Hypothalamus (tissue), 51 donors: ENCODE data around the gene TRAF1.
A peak's percentile ranks its signal among the peaks of the same experiment; 100 is the strongest.

Experiments used
- DNase-seq, 51 donors: peaks; one replicate each; lab custom pipeline; 2025; lab: John Stamatoyannopoulos, UW

The TRAF1 gene

DNA sequence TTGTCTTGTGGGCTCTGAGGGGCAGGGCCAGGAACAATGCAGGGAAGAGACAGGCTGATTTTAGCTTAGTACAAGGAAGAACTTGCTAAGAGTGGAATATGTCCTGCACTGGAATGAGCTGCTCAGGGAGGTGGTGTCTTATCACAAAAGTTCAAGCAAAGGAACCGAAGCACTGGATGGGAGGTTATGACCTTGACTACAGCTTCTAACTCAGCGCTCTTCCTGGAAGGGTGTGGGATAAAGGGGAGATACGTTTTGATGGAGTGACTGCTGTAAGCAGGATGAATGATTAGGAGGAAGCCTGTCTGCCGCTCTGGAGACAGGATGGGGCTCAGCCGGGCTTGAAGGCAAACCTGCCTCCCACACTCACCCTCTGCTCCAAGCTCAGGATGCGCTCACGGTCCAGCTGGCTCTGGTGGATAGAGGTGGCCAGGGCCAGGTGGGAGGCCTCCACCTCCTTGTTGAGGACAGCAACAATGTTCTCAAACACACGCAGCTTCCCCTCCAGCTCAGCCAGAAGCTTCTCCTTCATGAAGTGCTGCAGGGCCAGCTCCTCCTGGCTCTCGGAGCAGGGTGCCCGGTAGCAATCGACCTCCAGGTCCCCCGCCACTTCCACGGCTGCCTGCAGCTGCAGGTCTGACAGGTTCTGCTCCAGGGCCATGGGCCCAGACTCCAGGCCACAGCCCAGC, 13.5 kb downstream of the TRAF1 start:
- DNase-seq, result no peak

DNA sequence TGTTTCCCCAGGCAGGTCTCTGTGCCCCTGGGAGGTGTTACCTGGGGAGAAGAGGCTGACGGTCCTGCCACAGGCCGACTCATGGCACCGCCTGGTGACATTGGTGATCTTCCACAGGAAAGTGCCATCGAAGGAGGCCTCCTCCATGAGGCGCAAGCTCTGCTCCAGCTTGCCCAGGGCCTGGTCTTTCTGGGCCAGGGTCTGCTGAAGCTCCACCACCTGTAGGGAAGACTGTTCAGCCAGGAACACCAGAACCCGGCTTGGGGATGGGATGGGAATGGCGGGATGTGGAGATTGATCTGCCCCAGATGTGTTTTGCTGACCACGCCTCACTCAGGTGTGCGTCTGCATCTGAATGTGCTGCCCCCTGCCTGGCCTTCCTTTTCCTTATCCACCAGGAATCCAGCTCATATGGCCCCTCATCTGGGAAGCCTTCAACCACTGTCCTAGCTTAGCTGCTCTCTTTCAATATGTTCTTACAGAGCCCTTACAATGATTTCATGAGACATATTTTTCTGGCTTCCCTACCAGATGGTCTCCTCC, 15.2 kb downstream of the TRAF1 start:
- no peak for DNase-seq

DNA sequence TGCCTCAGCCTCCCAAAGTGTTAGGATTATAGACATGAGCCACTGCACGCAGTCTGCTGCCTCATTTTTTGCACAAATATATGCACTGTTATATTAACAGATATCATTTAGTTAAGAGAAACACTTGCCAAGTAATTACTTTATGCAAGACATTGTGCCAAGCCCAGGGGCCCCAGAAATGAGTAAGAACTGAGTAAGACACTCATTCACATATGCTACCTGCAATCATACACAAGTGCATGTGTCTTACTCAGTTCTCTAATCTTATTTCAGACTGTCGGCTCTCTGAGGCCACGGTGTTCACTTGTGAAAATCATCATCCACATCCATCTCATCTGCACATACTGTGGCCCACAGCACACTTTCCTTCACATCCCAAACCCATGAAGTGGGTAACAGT, 16.0 kb downstream of the TRAF1 start:
- DNase-seq, result no peak

DNA sequence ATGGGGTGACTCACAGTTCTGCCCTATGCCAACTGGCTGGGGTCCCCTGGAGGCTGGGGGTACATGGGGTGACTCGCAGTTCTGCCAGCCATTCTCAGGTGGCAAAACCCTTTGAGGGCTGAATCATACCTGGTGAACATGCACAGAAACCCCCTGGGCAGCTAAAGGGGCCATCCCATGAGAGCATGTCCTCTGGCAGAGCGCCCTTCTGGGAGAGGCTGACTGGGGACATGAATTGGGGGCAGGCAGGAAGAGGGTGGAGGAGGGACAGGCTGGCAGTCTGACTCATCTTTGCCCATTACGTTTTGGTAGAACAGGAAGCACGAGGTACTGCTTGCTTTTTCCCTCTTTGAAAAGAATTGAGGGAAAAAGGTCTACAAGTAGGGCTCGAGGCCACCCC, 16.7 kb downstream of the TRAF1 start:
- DNase-seq, result no peak

DNA sequence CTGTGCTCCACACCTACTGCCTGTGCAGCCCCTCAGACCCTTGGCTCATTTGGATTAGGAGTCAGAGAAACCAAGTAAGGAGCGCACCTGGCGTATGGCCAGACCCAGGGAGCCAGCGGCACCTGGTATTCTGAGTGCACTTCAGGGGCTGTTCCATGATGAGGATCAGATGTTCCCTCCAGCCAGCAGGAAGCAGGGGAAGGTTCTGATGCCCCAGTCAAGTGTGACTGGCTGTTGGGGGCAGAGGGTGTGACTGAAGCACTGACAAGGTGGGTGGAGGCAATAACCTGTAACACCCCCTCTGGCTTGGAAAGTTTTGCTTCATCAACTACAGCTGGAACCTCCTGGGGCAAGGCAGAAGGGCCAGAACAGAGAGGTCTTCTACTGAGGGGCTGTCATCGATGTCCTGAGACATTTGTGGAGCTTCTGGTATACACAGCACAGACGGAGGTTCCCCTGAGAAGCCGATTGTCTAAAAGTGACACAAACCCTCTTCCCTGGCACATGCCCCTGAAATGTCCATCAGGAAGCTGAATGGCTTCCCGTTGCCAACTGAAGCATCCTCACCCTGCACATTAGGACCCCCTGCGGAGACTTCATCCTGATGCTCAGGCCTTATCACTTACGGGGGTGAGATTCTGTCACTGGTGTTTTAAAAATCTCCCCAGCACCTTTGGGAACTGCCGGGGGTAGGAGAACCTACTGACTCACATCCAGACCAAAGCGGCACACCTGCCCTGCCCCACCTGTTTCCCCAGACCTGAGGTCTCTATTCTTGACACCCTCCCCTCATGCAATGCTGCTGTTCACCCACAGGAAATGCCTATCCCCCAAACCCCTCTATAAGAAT, 21.1 kb downstream of the TRAF1 start:
- DNase-seq, result no peak

DNA sequence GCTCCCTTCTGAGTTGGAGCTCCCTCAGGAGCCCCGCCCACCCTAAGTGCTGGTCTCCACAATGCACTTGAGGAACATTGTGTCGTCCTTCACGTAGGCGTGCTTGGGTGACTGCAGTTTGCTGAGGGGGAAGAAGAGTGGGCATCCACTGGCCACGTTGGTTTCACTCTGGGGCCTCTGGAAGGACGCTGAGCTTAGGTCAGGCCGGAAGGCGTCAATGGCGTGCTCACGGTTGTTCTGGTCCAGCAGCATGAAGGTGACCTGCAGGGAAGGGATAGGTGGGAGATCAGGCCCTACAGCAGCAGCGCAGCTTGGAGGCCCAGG, 21.7 kb downstream of the TRAF1 start:
- no peak for DNase-seq

DNA sequence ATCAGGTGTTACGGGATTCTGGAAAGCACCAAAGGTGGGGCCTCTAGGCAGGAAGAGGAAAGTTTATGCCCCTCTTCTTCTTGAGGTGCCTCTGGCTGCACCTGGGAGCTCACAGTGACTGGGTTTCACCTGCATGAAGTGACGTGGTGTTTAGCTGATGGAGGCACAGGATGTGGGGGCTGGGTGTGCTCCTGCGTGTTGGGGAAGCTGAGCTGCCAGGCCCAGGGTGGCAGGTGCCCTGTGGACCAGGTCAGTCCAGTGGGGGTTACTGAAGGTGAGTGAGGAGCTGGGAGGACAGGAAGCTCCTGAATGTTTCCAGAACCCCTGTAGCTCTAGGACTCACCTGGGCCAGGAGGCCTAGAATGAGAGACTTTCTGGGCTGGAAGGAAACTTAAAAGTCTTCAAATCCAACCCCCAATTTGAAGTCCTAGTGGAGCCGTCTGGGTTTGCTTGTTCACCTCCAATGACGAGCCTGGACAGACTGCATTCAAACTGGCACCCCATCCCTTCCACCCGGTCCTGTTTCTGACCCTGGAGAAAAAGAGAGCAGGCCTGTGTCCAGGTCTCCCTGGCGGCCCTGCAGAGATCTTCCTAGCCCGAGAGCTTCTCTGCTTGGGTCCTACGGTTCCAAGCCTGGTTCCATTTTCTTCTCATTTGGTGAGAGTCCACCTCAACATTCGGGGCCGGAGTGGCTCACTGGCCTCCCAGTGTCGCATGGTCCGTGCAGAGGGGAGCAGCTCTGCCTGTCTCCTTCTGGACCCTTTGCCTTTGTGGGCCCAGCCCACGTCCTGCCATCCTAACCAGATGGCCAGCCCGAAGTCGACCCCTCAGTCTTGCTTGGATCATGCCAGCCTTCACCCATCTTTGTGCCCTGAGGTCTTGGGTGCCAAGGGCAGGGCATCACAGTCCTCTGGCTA, 22.3 kb downstream of the TRAF1 start:
- DNase-seq, result no peak

DNA sequence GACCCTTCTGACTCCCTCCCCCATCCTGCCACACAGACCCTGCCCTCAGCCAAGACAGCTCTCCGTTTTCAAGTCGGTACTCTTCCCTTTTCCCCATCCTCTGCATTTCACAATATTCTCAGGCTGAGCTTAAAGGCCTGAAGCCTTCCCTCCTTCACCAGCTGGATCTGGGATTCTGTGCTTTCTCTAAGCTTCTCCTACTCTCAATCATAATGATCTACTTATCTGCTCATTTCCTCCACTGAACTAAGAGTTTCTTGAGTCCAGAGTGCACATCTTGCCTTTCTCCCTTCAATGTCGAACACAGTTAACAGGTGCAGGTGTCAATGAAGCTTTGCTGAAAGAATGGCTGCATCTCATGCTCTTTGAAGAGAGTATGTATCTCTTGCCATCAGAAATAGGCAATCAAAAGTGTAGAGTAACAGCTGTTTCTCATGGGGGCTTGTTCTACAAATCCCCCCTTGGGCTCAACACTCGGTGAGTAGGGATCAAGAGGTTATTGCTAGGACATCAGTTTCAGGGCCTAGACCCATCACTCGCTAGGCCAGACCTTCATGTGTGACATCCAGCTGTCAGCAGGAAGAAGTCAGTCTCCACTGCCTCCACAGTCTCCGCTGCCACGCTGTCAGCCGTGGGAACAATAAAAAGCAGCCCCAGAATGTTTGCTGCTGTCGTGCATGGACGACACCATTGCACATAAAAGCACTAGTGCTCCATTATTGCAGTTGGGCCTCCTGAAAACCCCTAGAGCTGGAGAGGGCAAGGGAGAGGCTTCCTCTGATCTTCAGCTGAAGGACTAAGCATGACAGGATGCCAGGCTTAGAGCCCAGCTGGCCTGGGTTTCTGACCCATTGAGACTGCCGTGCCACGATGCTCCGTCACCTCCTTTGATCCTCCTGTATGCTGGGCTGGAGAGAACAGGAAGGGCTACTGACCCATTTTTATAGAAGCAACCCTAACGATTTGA, 23.7 kb downstream of the TRAF1 start:
- no peak for DNase-seq

DNA sequence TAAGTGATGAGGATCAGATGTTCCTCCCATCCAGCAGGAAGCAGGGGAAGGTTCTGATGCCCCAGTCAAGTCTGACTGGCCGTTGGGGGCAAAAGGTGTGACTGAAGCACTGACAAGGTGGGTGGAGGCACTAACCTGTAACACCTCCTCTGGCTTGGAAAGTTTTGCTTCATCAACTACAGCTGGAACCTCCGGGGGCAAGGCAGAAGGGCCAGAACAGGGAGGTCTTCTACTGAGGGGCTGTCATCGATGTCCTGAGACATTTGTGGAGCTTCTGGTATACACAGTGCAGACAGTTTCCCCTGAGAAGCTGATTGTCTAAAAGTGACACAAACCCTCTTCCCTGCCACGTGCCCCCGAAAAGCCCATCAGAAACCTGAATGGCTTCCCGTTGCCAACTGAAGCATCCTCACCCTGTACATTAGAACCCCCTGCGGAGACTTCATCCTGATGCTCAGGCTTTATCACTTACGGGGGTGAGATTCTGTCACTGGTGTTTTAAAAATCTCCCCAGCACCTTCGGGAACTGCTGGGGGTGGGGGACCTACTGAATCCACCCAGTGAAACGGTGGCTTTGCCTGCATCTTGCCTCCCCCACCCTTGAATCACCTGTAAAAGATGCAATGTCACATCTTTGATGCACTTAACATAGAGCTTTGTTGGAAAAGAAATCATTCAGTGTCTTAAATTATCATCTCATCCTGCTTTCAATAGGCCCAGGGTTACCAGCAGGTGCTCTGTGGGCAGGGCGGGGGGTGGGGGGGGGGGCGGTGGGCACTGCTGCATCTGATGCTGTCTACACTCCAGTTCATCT, 24.6 kb downstream of the TRAF1 start:
- no peak for DNase-seq

DNA sequence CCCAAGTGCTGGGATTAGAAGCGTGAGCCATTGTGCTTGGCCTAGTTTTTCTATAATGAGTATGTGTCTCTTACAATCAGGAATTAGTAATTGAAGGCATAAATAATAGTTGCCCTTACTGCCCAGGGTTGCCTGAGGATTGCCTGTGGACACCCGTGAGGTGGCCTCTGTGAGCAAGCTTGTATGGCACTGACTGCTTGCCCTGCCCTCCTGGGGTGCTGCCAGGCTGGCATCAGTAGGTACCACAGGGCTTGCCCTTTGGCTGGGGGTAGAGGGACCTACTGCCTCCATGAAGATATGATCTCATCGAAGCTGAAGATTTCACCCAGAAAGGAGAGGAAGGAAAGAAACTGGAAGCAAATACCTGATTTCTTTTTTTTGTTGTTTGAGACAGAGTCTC, 25.8 kb downstream of the TRAF1 start:
- DNase-seq, result no peak

DNA sequence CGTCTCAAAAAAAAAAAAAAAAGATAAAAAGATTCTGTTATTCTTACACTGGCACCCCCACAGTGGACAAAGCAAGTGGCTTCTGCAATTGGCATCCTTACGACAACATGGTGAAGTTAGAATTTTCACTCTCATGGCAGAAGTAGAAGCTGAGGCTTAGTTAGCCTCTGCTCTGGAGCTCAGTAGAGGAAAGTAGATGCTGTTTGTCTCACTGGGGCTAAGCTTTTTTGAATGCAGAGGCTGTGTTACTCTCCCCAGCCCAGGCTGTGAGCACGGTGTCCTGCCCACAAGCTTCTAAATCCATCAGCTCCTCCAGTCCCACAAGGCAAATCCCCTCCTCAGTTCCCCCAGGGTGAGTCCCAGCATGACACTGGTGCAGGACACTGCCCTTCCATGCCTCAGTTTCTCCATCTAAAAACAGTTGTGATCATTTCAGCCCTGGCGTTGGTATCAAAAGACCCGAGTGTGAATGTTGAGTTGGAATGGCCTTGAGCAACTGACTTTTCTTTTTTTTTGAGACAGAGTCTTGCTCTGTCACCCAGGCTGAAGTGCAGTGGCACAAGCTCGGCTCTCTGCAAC, 27.0 kb downstream of the TRAF1 start:
- DNase-seq, result no peak

DNA sequence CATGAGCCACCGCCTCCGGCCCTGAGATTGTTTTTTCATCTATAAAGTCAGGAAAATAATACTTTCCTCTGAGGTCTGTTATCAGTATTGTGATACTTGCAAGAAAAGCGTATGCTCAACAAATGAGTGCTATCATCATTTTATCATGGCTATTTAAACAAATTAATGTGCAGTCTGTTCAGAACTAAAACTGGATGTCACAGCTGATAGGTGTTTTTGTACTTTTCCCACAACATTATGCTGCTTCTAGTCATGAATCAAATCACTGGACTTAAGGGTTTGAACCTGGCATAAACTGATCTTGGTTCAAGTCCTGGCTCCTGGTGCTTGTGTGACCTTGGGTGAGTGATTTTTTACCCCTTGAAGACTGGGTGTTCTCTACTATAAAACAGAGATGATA, 28.2 kb downstream of the TRAF1 start:
- no peak for DNase-seq

DNA sequence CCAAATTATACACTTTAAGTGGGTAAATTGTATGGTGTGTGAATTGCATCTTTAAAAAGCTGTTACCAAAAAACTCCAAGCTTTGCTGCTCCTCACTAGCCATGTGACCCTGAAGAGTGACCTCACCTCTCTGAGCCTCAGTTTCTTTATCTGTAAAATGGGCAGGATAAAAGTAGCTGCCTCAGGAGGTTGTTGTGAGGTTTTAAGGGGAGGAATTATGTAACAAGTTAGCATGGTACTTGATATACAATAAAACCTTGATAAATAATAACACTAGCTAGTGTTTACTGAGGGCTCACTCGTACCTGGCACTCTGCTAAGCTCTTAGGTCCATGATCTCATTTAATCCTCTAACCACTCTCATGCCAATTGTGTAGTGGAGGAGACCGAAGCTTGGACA, 30.6 kb downstream of the TRAF1 start:
- no peak for DNase-seq

DNA sequence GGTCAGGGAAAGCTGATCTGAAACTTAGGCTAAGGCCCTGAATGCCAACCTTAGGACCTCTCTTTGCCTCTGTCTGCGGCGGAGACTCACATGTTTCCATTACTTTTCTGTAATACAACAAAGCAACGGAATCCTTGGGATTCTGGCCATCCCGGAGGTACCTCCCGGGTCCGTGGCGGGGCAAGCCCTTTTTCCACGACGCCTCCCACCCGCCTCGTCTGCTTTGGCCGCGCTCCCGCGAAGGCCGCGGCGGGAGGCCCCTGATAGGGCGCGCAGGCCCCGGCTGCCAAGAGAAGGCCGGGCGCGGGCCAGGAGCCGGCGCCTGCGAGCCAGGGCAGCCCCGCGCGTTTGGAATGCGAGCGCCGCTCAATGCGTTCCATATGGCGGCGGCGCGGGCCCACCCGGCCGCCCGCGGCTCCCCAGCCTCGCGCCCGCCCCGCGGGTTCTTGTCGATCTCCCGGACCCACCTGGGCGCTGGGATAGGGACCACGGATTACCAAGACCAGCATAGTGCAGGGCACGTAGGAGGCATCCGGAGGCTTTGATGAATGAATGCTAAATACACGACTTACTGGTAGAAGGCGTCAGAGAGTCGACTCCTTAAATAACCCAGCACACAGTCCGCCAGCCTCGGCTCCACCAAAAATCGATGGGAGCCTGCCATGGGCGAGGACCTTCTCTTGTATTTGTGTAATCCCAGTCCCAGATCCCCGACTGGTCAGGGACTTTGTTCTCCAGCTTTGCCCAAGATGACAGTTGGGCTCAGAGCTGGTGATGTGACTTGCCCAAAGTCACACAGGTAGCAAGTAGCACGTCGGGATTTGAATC, 32.1 kb downstream of the TRAF1 start:
- peak in 4 of 51 donors; percentile 16 to 26 (median 24) for DNase-seq

DNA sequence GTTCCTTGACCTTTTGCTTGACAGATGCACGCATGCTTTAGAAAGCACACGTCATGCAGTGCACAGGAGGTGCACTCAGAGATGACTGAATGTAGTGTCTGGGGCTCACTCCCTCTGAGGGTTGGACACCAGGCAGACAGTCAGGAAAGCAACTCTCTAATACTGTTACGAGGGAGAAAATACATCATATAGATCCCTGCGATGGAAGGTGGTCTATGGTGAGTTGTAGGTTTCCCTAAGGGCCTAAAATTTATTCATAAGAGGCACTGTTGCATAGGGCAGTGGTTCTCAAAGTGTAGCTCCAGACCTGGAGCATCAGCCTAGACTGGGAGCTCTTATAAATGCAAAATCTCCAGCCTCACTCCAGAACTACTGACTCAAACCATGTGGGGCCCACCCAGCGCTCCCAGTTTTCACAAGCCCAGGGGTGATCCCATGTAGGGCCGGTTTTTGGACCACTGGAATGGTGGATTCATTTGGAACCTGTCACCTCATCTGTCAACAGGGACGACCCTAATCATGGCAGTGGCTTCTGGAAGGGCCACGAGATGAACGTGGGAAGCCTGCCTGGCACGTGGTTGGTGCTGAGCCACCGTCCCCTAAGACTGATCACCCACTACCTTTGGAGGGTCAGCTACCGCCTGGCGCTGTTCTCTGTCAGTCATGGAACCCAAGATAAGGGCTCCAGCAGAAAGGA, 32.8 kb downstream of the TRAF1 start:
- DNase-seq, result no peak

DNA sequence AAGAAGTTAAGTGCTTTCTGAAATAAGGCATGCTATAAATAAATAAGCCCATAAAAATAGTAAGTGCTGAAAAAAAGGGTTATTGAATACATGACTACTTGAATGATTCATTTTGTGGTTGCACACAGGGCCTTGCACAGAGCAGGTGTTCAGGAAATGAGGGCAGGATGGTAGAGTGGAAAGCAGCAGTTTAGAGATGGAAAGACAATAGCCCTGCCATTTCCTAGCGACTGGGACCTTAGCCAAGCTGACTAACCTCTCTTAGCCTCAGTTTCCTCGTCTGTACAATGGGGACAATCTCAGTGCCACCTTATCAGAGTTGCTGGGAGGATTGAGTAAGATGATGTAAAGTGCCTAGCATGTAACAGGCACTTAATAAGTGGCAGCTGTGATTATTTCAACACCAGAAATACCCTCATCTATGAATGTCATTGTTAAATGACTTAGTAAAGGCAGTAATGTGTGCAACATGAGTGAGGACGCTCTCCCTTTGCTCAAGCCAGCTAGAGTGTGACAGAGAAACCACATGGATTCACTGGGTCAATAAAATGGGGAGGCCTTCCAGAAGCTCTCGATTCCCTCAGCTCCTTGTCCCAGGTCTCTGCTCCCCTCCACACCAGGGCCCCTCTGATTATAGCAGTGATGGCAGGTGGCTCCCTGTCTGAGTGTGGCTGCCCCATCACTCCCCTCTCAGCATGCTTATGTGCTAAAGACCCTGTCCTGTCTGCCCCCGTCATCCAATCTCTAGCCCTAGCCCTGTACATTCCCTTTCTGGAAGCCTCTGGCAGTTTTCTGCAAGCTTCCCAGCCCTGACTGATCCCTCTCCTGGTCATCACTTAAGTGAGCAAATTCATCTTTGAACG, 33.6 kb downstream of the TRAF1 start:
- no peak for DNase-seq
